ENCODE data around the gene FXYD3. TPM values are rescaled to one million over a fixed set of nuclear protein-coding genes. Genes with fewer than 3 reads are reported as not detected.

FXYD3 gene
- total RNA-seq, 1 donor from 2014 or later: 145 TPM

DNA sequence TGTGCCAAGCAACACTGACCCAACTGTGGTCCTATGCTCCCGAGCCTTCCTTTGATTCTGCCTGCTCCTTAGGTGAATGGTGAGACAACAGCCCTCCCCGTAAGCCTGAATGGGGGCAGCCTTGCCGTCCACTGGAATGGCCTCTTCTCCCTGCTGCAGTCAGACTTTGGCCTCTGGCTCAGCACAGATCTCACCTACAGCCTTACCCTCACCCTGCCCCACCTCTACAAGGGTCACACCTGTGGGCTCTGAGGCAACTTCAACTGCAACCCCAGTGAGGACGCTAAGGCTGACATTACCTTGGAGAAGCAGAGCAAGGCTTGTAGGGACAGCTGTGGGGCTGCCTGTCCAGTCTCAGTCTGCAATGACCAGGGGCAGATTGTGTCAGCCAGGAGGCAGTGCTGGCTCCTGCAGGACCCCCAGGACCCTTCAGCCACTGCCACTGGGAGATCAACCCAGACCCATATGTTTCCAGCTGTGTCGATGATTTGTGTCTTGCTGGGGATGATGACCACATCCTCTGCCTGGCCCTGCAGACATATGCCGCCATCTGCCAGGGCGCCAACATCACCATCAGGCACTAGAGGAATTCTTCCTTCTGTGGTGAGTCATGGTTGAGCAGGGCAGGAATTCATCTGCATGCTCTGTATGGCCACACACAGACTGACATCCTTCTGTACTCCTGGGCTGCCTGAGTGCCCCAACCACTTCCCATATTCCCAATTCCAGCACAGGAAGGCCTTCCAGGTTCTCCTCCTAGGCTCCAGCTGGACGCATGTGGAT, 27.3 kb upstream of the FXYD3 start:
- Histone ChIP-seq H3K27me3 (peaks cover 11% of the 10 kb centered on the region), H3K4me1 (peaks cover 4% of the 10 kb centered on the region), H3K36me3 (no peaks in the 10 kb centered on the region), H3K27ac (no peak overlapping the region), H3K9me3 (no peaks in the 10 kb centered on the region), H3K4me3 (no peak overlapping the region)
- no peak for TF ChIP-seq CTCF (IDR thresholded peaks at IDR 0.05)
- no peak for ATAC-seq
- intact Hi-C loops (cut with DNase I): no loop called here
- no peak for DNase-seq

- Histone ChIP-seq H3K4me1 (peaks cover 4% of the 10 kb centered on the region), H3K9me3 (no peaks in the 10 kb centered on the region), H3K27ac (no peak overlapping the region), H3K4me3 (no peak overlapping the region), H3K36me3 (no peaks in the 10 kb centered on the region), H3K27me3 (peaks cover 11% of the 10 kb centered on the region)
- ATAC-seq (no peak), DNase-seq (no peak)
- no peak for TF ChIP-seq CTCF (IDR thresholded peaks at IDR 0.05)
- intact Hi-C loops (cut with DNase I): no loop called here
These were observed 26.1 kb upstream of the FXYD3 start for GRCh38 chr19:35089554-35089953.

DNA sequence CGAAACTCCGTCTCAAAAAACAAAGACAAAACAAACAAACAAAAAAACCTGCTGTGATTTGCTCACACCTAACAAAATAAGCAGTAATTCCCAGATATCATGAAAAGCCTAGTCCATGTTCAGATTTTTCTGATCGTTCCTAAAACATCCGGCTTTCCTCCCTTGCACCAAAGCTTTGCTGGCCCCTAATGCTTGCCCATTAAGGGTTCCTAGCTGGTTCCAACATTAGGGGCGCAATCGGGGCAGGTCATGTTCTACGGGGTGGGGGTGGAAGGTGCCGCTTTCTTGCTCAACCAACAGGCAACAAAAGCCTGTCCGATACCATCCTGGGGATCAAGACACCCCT, 25.5 kb upstream of the FXYD3 start:
- peaks cover 4% of the 10 kb centered on the region for H3K4me1 ChIP-seq
- no peaks in the 10 kb centered on the region for H3K36me3 ChIP-seq
- H3K4me3 ChIP-seq: no peak overlapping the region
- H3K27ac ChIP-seq: no peak overlapping the region
- H3K27me3 ChIP-seq: peaks cover 11% of the 10 kb centered on the region
- no peak for DNase-seq
- intact Hi-C loops (cut with DNase I): no loop called here
- H3K9me3 ChIP-seq: no peaks in the 10 kb centered on the region
- no peak for TF ChIP-seq CTCF (IDR thresholded peaks at IDR 0.05)
- no peak for ATAC-seq

DNA sequence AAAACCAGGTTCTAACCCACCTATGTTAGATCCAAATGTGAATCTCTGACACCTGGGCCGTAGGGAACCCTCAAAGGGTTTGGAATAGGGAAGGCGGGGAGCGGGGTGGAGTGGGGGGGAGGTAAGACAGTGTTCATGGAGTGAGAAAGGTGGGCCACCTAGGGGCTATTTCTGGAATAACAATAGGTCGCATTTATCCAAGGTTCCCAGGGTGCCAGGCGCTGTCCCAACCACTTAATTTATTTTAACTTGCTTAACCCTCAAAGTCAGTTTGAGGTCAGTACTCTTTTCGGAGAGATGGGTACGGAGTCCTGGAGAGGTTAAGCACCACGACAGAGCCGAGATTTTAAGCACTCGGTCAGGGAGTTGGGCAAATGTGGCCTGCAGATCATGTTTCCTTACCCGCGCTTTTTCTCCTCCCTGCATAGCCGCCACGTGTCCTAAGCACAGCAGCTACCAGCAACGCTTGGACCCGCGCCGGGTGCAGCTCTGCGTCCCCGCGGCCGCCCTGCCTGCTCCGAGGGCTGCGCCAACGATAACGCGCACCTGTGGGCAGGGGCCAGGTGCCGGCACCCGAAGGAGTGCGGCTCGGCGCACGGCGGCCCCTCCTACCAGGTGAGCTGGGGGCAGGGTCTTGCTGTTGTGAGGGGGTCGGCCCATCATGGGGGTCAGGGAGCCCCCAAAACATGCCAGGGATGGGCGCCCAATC, 25.0 kb upstream of the FXYD3 start:
- peak; percentile 95 for ATAC-seq
- Histone ChIP-seq H3K36me3 (no peaks in the 10 kb centered on the region), H3K27ac (no peak overlapping the region), H3K9me3 (no peaks in the 10 kb centered on the region), H3K4me1 (peaks cover 4% of the 10 kb centered on the region), H3K4me3 (no peak overlapping the region), H3K27me3 (peaks cover 11% of the 10 kb centered on the region)
- peak; percentile 60 for TF ChIP-seq CTCF (IDR thresholded peaks at IDR 0.05)
- intact Hi-C loops (cut with DNase I): no loop called here
- peak; percentile 72 for DNase-seq

DNA sequence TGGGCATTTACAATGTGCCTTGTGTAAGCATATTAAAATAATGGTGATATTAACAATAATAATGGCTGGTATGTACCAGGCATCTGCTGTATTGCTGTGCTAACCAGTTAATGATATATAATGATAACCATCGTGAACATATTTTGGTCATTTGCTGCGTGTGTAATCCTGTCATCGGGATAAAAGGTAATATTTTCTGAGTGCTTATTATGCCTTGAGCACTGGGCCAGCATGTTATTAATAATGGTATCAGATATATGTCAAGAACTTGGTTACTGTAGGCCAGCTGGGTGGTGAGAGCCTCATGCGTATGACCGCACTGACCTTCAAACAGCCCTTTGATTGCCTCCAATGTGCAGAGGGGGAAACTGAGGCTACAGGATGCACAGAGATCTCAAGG, 22.2 kb upstream of the FXYD3 start:
- intact Hi-C loops (cut with DNase I): no loop called here
- peaks cover 4% of the 10 kb centered on the region for H3K4me1 ChIP-seq
- H3K9me3 ChIP-seq: no peaks in the 10 kb centered on the region
- DNase-seq (no peak), ATAC-seq (no peak)
- TF ChIP-seq CTCF (IDR thresholded peaks at IDR 0.05): no peak
- no peak overlapping the region for H3K4me3 ChIP-seq
- H3K36me3 ChIP-seq: no peaks in the 10 kb centered on the region
- H3K27me3 ChIP-seq: peaks cover 11% of the 10 kb centered on the region
- no peak overlapping the region for H3K27ac ChIP-seq

All from upper lobe of right lung (tissue), 1 donor.